DOHH2 (cell line): ENCODE measurements around the gene TPPP3.
"Not testable (repeated sequence)": the region's sequence is repeated elsewhere in the genome, so short reads cannot be mapped to it uniquely, and the experiment has no call there.

ENCODE experiments used
- H3F3A ChIP-seq: fragments of 200-600 bp; sonication (generic), shearing (Covaris generic); 2 replicates; pipeline ENCODE4 v1.6.0; 2016; ENCODE audit warnings: antibody characterized with exemption, mild to moderate bottlenecking; ENCODE audit not compliant: control insufficient read depth, insufficient read depth
- H3K27ac ChIP-seq: fragments of 200-600 bp; sonication (generic); 2 replicates; pipeline ENCODE4 v1.5.1; 2014; ENCODE audit warnings: low read depth, mild to moderate bottlenecking, low read length, moderate library complexity
- H3K27me3 ChIP-seq: fragments of 200-600 bp; sonication (generic); 2 replicates; pipeline ENCODE4 v1.6.1; 2014; ENCODE audit warnings: mild to moderate bottlenecking, low read length, mixed read lengths; ENCODE audit not compliant: control insufficient read depth
- H3K36me3 ChIP-seq: fragments of 200-600 bp; sonication (generic); 2 replicates; pipeline ENCODE4 v1.6.1; 2014; ENCODE audit warnings: mild to moderate bottlenecking, low read length, moderate library complexity, mixed read lengths; ENCODE audit not compliant: control insufficient read depth
- H3K4me1 ChIP-seq: fragments of 200-600 bp; sonication (generic); 2 replicates; pipeline ENCODE4 v1.6.1; 2014; ENCODE audit warnings: mild to moderate bottlenecking, low read length, mixed read lengths; ENCODE audit not compliant: control insufficient read depth
- H3K4me2 ChIP-seq: fragments of 200-600 bp; sonication (generic); 2 replicates; pipeline ENCODE4 v1.6.0; 2014; ENCODE audit warnings: mild to moderate bottlenecking, low read length, moderate library complexity
- H3K4me3 ChIP-seq: fragments of 200-600 bp; sonication (generic); 2 replicates; pipeline ENCODE4 v1.5.1; 2014; ENCODE audit warnings: mild to moderate bottlenecking, low read length, mixed read lengths
- H3K79me2 ChIP-seq: fragments of 200-600 bp; sonication (generic); 2 replicates; pipeline ENCODE4 v1.6.1; 2014; ENCODE audit warnings: mild to moderate bottlenecking, low read length, mixed read lengths; ENCODE audit not compliant: control insufficient read depth
- H3K9me2 ChIP-seq: fragments of 200-600 bp; sonication (generic); replicated peaks from 2 replicates; pipeline ENCODE4 v1.6.1; 2014; ENCODE audit warnings: mild to moderate bottlenecking, low read length, mixed read lengths; ENCODE audit not compliant: control insufficient read depth
- H3K9me3 ChIP-seq: fragments of 200-600 bp; sonication (generic); 2 replicates; pipeline ENCODE4 v1.6.1; 2014; ENCODE audit warnings: antibody characterized with exemption, low read length, mixed read lengths; ENCODE audit not compliant: control insufficient read depth, insufficient read depth
- H4K20me1 ChIP-seq: fragments of 200-600 bp; sonication (generic); 2 replicates; pipeline ENCODE4 v1.6.0; 2014; ENCODE audit warnings: low read depth, mild to moderate bottlenecking, antibody characterized with exemption, low read length, moderate library complexity; ENCODE audit not compliant: control insufficient read depth, insufficient read depth
- EZH2phosphoT487 ChIP-seq: fragments of 200-600 bp; sonication (generic); IDR thresholded peaks from 2 replicates; pipeline ENCODE4 v1.6.1; 2017; ENCODE audit warnings: borderline replicate concordance, mild to moderate bottlenecking, antibody characterized with exemption, low read length, moderate library complexity, mixed read lengths
- TF ChIP-seq, protein P1 (sequence below): fragments of 200-600 bp; sonication (generic); IDR thresholded peaks from one replicate; pipeline ENCODE4 v1.5.1; 2014; ENCODE audit warnings: antibody characterized with exemption, mild to moderate bottlenecking, low read depth, low read length; ENCODE audit not compliant: poor library complexity, severe bottlenecking

Gene TPPP3

DNA sequence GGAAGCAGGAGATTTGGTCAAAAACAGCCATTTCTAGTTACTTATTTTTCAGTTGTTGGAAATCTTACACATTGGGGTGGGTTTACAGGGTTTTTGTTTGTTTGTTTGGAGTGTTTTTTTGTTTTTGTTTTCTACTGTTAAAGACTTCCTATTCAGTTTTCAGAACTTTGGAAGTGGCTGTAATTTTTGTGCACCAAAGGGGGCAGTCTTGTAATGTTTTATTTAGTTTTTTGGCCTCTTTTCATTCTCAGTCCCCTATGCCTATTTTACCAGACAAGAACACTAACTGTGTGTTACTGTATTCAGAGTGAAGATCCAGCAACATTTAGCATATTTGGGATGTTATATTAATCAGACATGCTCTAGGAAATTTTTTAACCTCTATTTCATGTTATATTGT is 20.6 kb downstream of the TPPP3 start:
- peaks cover 4% of the 10 kb centered on the region; the same call in 1 of the 2 replicates for H3K9me3 ChIP-seq
- no peak for TF ChIP-seq EZH2phosphoT487
- TF ChIP-seq, protein P1, sequence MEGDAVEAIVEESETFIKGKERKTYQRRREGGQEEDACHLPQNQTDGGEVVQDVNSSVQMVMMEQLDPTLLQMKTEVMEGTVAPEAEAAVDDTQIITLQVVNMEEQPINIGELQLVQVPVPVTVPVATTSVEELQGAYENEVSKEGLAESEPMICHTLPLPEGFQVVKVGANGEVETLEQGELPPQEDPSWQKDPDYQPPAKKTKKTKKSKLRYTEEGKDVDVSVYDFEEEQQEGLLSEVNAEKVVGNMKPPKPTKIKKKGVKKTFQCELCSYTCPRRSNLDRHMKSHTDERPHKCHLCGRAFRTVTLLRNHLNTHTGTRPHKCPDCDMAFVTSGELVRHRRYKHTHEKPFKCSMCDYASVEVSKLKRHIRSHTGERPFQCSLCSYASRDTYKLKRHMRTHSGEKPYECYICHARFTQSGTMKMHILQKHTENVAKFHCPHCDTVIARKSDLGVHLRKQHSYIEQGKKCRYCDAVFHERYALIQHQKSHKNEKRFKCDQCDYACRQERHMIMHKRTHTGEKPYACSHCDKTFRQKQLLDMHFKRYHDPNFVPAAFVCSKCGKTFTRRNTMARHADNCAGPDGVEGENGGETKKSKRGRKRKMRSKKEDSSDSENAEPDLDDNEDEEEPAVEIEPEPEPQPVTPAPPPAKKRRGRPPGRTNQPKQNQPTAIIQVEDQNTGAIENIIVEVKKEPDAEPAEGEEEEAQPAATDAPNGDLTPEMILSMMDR = peak; percentile 61
- H3K79me2 ChIP-seq = no peaks in the 10 kb centered on the region
- no peak overlapping the region for H3K27ac ChIP-seq
- peaks cover 20% of the 10 kb centered on the region for H3K27me3 ChIP-seq
- H3K9me2 ChIP-seq = no peaks in the 10 kb centered on the region
- no peaks in the 10 kb centered on the region for H3K4me1 ChIP-seq
- no peaks in the 10 kb centered on the region for H4K20me1 ChIP-seq
- H3K36me3 ChIP-seq = no peaks in the 10 kb centered on the region
- no peaks in the 10 kb centered on the region for H3F3A ChIP-seq
- no peak overlapping the region for H3K4me2 ChIP-seq
- no peak overlapping the region for H3K4me3 ChIP-seq

- no peaks in the 10 kb centered on the region for H3K36me3 ChIP-seq
- no peaks in the 10 kb centered on the region for H3K4me1 ChIP-seq
- no peaks in the 10 kb centered on the region for H3F3A ChIP-seq
- H3K9me3 ChIP-seq = peaks cover 4% of the 10 kb centered on the region; the same call in 1 of the 2 replicates
- no peaks in the 10 kb centered on the region for H3K79me2 ChIP-seq
- no peaks in the 10 kb centered on the region for H4K20me1 ChIP-seq
- peaks cover 16% of the 10 kb centered on the region for H3K27me3 ChIP-seq
- TF ChIP-seq, protein P1 = no peak
- TF ChIP-seq EZH2phosphoT487 = no peak
- H3K4me3 ChIP-seq = no peak overlapping the region
- no peak overlapping the region for H3K4me2 ChIP-seq
- H3K9me2 ChIP-seq = no peaks in the 10 kb centered on the region
- H3K27ac ChIP-seq = no peak overlapping the region
These were observed 22.6 kb downstream of the TPPP3 start for GRCh38 chr16:67370661-67371060.

- no peaks in the 10 kb centered on the region for H3K9me2 ChIP-seq
- H3K4me2 ChIP-seq = no peak overlapping the region
- H3K4me1 ChIP-seq = peaks cover 7% of the 10 kb centered on the region
- TF ChIP-seq EZH2phosphoT487 = no peak
- 0 out of 2 replicates have a peak, but pooled peaks cover 2% of the 10 kb centered on the region for H3F3A ChIP-seq
- H3K27ac ChIP-seq = no peak overlapping the region
- peaks cover under 1% of the 10 kb centered on the region; the same call in 1 of the 2 replicates for H3K9me3 ChIP-seq
- no peaks in the 10 kb centered on the region for H3K79me2 ChIP-seq
- no peak overlapping the region for H3K4me3 ChIP-seq
- H3K36me3 ChIP-seq = no peaks in the 10 kb centered on the region
- H3K27me3 ChIP-seq = peaks cover 40% of the 10 kb centered on the region
- H4K20me1 ChIP-seq = no peaks in the 10 kb centered on the region
These were observed 28.6 kb downstream of the TPPP3 start for GRCh38 chr16:67364600-67365235.

DNA sequence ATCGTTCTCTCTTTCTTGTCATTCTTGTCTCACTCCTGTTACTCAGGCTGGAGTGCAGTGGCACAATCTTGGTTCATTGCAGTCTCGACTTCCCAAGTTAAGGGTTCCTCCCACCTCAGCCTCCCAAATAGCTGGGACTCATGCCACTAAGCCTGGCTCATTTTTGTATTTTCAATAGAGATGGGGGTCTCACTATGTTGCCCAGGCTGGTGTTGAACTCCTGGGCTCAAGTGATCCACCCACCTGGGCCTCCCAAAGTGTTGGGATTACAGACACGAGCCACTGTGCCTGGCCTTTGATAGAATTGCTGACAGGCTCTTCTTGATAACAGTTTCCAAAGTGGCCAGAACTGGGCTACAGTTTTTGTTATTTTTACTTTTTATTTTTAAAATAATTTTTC is 32.3 kb downstream of the TPPP3 start:
- no peak overlapping the region for H3K4me3 ChIP-seq
- H3K9me3 ChIP-seq = no peaks in the 10 kb centered on the region
- H3K27ac ChIP-seq = no peak overlapping the region
- H3K36me3 ChIP-seq = no peaks in the 10 kb centered on the region
- no peak overlapping the region for H3K4me2 ChIP-seq
- H3K27me3 ChIP-seq = peaks cover 50% of the 10 kb centered on the region
- no peaks in the 10 kb centered on the region for H4K20me1 ChIP-seq
- H3K79me2 ChIP-seq = no peaks in the 10 kb centered on the region
- H3F3A ChIP-seq = 0 out of 2 replicates have a peak, but pooled peaks cover 2% of the 10 kb centered on the region
- TF ChIP-seq, protein P1 = no peak
- no peak for TF ChIP-seq EZH2phosphoT487
- H3K9me2 ChIP-seq = no peaks in the 10 kb centered on the region
- peaks cover 7% of the 10 kb centered on the region for H3K4me1 ChIP-seq

DNA sequence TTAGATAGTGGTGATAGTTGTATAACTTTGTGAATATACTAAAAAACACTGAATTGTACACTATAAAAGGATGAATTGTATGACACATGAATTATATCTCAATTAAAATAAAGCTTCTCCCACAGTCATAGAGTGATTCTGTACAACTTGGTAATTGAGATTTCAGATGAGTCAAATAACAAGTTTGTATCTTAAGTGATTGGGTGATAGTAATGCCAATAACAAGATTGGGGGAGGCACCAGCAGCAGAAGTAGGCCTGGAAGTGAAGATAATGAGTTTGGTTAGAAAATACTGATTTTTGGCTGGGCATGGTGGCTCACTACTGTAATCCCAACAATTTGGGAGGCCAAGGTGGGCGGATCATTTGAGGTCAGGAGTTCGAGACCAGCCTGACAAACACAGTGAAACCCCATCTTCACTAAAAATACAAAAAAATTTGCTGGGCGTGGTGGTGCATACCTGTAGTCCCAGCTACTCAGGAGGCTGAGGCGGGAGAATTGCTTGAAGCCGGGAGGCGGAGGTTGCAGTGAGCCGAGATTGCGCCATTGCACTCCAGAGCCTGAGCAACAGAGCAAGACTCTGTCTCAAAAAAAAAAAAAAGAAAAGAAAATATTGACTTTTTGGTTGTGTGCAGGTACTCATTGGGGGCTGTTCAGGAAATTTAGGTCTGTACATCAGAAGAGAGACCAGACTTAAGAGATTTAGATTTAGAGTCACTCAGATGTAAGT is 33.6 kb downstream of the TPPP3 start:
- H3K27ac ChIP-seq, H3K9me3 ChIP-seq, H4K20me1 ChIP-seq, H3K36me3 ChIP-seq, H3K79me2 ChIP-seq, H3K9me2 ChIP-seq, H3K4me3 ChIP-seq, H3F3A ChIP-seq, H3K4me2 ChIP-seq, H3K4me1 ChIP-seq: not testable (repeated sequence)
- peaks cover 46% of the 10 kb centered on the region for H3K27me3 ChIP-seq
